Stimulated activated naive CD8-positive, alpha-beta T cell treated with anti-CD3 and anti-CD28 coated beads, Interleukin-15, Interleukin-2, amounts not matched to agents 100 ng/mL and 50 ng/mL, for 24 hours (primary cell): ENCODE data around the gene ZFP36L1.
A peak's percentile ranks its signal among the peaks of the same experiment; 100 is the strongest.

Experiments
- H3K27ac Mint-ChIP-seq: one replicate; pipeline ENCODE4 v1.8.0; 2021; ENCODE audit warnings: mild to moderate bottlenecking, mixed read lengths
- H3K27me3 Mint-ChIP-seq: one replicate; pipeline ENCODE4 v1.8.0; 2021; ENCODE audit warnings: mixed read lengths
- H3K36me3 Mint-ChIP-seq: one replicate; pipeline ENCODE4 v1.8.0; 2021; ENCODE audit warnings: low read depth, mixed read lengths
- H3K4me1 Mint-ChIP-seq: one replicate; pipeline ENCODE4 v1.8.0; 2021; ENCODE audit warnings: low read depth, mixed read lengths
- H3K4me3 Mint-ChIP-seq: one replicate; pipeline ENCODE4 v1.8.0; 2021; ENCODE audit warnings: mild to moderate bottlenecking, mixed read lengths
- H3K9me3 Mint-ChIP-seq: one replicate; pipeline ENCODE4 v1.8.0; 2021; ENCODE audit warnings: mixed read lengths

The ZFP36L1 gene

GRCh38 chr14:68794130-68794850 is 1.4 kb upstream of the ZFP36L1 start:
- Mint-ChIP-seq H3K36me3 (peaks cover 40% of the 10 kb centered on the region), H3K4me3 (peak overlapping the region; percentile 99)

GRCh38 chr14:68793734-68794129 is 865 bp upstream of the ZFP36L1 start:
- H3K4me3 Mint-ChIP-seq: peak overlapping the region; percentile 99
- H3K27ac Mint-ChIP-seq: peak overlapping the region; percentile 98
- H3K36me3 Mint-ChIP-seq: peaks cover 46% of the 10 kb centered on the region
- no peaks in the 10 kb centered on the region for H3K9me3 Mint-ChIP-seq
- no peaks in the 10 kb centered on the region for H3K27me3 Mint-ChIP-seq
- H3K4me1 Mint-ChIP-seq: peaks cover 61% of the 10 kb centered on the region

More at GRCh38 chr14:68794130-68794850, 1.4 kb upstream of the ZFP36L1 start:
- Mint-ChIP-seq H3K27me3 (no peaks in the 10 kb centered on the region), H3K9me3 (no peaks in the 10 kb centered on the region), H3K27ac (peak overlapping the region; percentile 98), H3K4me1 (peaks cover 59% of the 10 kb centered on the region)

- Mint-ChIP-seq H3K4me1 (peaks cover 61% of the 10 kb centered on the region), H3K36me3 (peaks cover 57% of the 10 kb centered on the region), H3K27ac (peak overlapping the region; percentile 98), H3K27me3 (no peaks in the 10 kb centered on the region), H3K9me3 (no peaks in the 10 kb centered on the region), H3K4me3 (peak overlapping the region; percentile 99)
These were observed 239 bp downstream of the ZFP36L1 start for GRCh38 chr14:68792678-68792978.

- H3K4me1 Mint-ChIP-seq: peaks cover 61% of the 10 kb centered on the region
- no peaks in the 10 kb centered on the region for H3K9me3 Mint-ChIP-seq
- peaks cover 62% of the 10 kb centered on the region for H3K36me3 Mint-ChIP-seq
- peak overlapping the region; percentile 98 for H3K27ac Mint-ChIP-seq
- no peaks in the 10 kb centered on the region for H3K27me3 Mint-ChIP-seq
- peak overlapping the region; percentile 99 for H3K4me3 Mint-ChIP-seq
These were observed 777 bp downstream of the ZFP36L1 start for GRCh38 chr14:68791902-68792677.

GRCh38 chr14:68791078-68791901 is 1.6 kb downstream of the ZFP36L1 start:
- peak overlapping the region; percentile 98 for H3K27ac Mint-ChIP-seq
- no peaks in the 10 kb centered on the region for H3K9me3 Mint-ChIP-seq
- H3K4me3 Mint-ChIP-seq: peak overlapping the region; percentile 99
- H3K36me3 Mint-ChIP-seq: peaks cover 70% of the 10 kb centered on the region
- no peaks in the 10 kb centered on the region for H3K27me3 Mint-ChIP-seq
- peaks cover 61% of the 10 kb centered on the region for H3K4me1 Mint-ChIP-seq

GRCh38 chr14:68790644-68791077 is 2.2 kb downstream of the ZFP36L1 start:
- H3K4me1 Mint-ChIP-seq: peaks cover 63% of the 10 kb centered on the region
- H3K27ac Mint-ChIP-seq: peak overlapping the region; percentile 98
- no peaks in the 10 kb centered on the region for H3K9me3 Mint-ChIP-seq
- H3K4me3 Mint-ChIP-seq: peak overlapping the region; percentile 99
- H3K36me3 Mint-ChIP-seq: peaks cover 74% of the 10 kb centered on the region
- no peaks in the 10 kb centered on the region for H3K27me3 Mint-ChIP-seq

GRCh38 chr14:68789821-68790643 is 2.8 kb downstream of the ZFP36L1 start:
- Mint-ChIP-seq H3K27me3 (no peaks in the 10 kb centered on the region), H3K4me1 (peaks cover 70% of the 10 kb centered on the region), H3K36me3 (peaks cover 74% of the 10 kb centered on the region), H3K27ac (peak overlapping the region; percentile 98), H3K9me3 (no peaks in the 10 kb centered on the region), H3K4me3 (peak overlapping the region; percentile 99)

GRCh38 chr14:68788996-68789820 is 3.7 kb downstream of the ZFP36L1 start:
- H3K4me1 Mint-ChIP-seq: peaks cover 68% of the 10 kb centered on the region
- H3K36me3 Mint-ChIP-seq: peaks cover 67% of the 10 kb centered on the region
- H3K27ac Mint-ChIP-seq: peak overlapping the region; percentile 98
- peak overlapping the region; percentile 99 for H3K4me3 Mint-ChIP-seq
- H3K9me3 Mint-ChIP-seq: no peaks in the 10 kb centered on the region
- H3K27me3 Mint-ChIP-seq: no peaks in the 10 kb centered on the region

- Mint-ChIP-seq H3K9me3 (no peaks in the 10 kb centered on the region), H3K4me1 (peaks cover 66% of the 10 kb centered on the region), H3K36me3 (peaks cover 67% of the 10 kb centered on the region), H3K27ac (peak overlapping the region; percentile 98), H3K4me3 (peak overlapping the region; percentile 99), H3K27me3 (no peaks in the 10 kb centered on the region)
These were observed 4.4 kb downstream of the ZFP36L1 start for GRCh38 chr14:68788275-68788995.

GRCh38 chr14:68787092-68787992 is 5.5 kb downstream of the ZFP36L1 start:
- H3K27ac Mint-ChIP-seq: peak overlapping the region; percentile 87
- H3K36me3 Mint-ChIP-seq: peaks cover 61% of the 10 kb centered on the region
- no peaks in the 10 kb centered on the region for H3K27me3 Mint-ChIP-seq
- H3K9me3 Mint-ChIP-seq: no peaks in the 10 kb centered on the region
- H3K4me3 Mint-ChIP-seq: peak overlapping the region; percentile 68
- H3K4me1 Mint-ChIP-seq: peaks cover 73% of the 10 kb centered on the region

- Mint-ChIP-seq H3K4me1 (peaks cover 81% of the 10 kb centered on the region), H3K27me3 (no peaks in the 10 kb centered on the region), H3K9me3 (no peaks in the 10 kb centered on the region), H3K4me3 (peak overlapping the region; percentile 68), H3K27ac (peak overlapping the region; percentile 87), H3K36me3 (peaks cover 57% of the 10 kb centered on the region)
These were observed 6.3 kb downstream of the ZFP36L1 start for GRCh38 chr14:68786491-68787091.
